Measurements from ENCODE around the gene METTL2B.
A peak's percentile ranks its signal among the peaks of the same experiment; 100 is the strongest.
"Not testable (repeated sequence)": the region's sequence is repeated elsewhere in the genome, so short reads cannot be mapped to it uniquely, and the experiment has no call there.

METTL2B gene

DNA sequence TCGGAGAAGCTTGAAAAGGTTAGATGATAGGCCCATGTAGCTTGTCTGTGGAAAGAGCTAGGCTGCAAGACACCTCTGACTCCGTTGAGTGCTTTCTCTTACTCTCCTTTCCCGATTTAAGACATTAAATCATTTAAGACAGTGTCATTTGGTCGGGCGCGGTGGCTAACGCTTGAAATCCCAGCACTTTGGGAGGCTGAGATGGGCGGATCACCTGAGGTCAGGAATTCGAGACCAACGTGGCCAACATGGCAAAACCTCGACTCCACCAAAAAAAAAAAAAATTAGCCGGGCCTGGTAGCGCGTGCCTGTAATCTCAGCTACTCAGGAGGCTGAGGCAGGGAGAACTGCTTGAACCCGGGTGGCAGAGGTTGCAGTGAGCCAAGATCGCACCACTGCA lies 52.6 kb downstream of the METTL2B start:
- DNase-seq, result not testable (repeated sequence)

- peak in 1 of 2 experiments; percentile 22 for DNase-seq
These were observed 53.7 kb downstream of the METTL2B start for GRCh38 chr7:128530121-128530854.

DNA sequence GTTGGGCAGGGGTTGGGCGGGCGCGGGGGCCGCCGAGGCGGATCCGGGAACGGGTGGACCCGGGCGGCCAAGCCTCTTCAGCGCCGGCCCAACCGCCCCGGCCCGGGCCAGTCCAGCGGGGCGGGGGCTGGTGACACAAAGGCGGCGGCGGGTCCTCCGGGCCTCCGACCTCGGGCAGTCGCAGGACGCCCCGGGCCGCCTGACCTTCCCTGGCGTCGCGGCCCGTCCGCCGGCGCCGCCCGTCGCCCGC lies 54.2 kb downstream of the METTL2B start:
- no peak for DNase-seq

GRCh38 chr7:128531105-128531954 lies 54.8 kb downstream of the METTL2B start:
- peak; percentile 66 to 74 for DNase-seq

GRCh38 chr7:128531955-128532478 lies 55.5 kb downstream of the METTL2B start:
- not testable (repeated sequence) for DNase-seq

DNA sequence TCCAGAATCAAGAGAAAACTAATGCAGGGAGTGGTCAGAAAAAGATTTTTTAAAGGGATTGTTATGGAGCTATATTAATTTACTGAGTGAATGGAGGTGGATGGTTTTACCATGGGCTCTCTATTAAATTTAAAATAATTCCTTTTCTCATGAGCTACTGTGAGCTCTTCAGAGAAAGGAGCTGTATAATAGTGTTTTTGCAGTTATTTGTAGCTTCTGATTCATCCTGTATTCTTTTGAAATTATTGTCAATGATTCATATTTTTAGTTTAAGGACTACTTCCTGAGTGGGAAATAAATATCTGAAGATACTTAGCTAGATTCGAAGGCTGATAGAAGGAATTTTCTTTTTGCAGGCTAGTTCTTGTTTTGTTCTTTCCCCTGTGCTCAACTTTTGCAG lies 56.4 kb downstream of the METTL2B start:
- DNase-seq, result not testable (repeated sequence)

GRCh38 chr7:128537410-128537809 lies 60.9 kb downstream of the METTL2B start:
- not testable (repeated sequence) for DNase-seq

DNA sequence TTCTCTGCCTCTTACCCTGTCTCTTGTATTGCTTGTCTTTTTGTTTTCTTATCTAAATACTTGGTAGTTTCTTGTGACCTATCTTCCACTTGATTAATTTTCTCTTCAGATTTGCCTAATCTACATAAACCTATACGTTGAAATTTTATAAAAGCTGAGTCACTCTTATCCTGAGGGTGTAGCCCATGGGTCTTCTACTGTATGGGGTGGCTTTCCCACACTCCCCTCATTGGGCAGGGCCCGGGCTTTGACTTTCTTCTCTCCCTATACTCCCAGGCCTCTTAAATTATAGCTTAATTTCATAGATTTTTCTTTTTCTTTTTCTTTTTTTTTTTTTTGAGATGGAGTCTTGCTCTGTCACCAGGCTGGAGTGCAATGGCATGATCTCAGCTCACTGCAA lies 66.0 kb downstream of the METTL2B start:
- not testable (repeated sequence) for DNase-seq

- not testable (repeated sequence) for DNase-seq
These were observed 66.8 kb downstream of the METTL2B start for GRCh38 chr7:128543300-128543699.

DNA sequence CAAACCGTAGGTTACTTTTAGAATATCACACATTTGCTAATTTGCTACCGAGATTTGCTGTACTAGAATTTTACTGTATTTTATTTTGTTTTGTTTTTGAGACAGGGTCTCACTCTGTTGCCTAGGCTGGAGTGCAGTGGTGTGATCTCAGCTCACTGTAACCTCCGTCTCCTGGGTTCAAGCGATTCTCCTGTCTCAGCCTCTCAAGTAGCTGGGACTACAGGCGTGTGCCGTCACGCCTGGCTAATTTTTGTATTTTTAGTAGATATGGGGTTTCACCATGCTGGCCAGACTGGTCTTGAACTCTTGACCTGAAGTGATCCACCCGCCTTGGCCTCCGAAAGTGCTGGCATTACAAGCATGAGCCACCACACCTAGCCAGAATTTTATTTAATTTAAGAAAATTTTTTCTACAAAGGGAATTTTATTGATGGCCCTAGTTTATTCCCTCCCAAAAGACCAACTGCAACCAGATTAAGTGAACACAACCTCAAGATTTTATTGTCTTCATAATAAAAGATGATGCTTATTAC lies 69.8 kb downstream of the METTL2B start:
- not testable (repeated sequence) for DNase-seq

- DNase-seq, result no peak
These were observed 74.4 kb downstream of the METTL2B start for GRCh38 chr7:128550920-128551319.

GRCh38 chr7:128554394-128554793 lies 77.8 kb downstream of the METTL2B start:
- not testable (repeated sequence) for DNase-seq

Measured in SHP77 (cell line).